Measurements from ENCODE around the gene HDAC10.

DNA sequence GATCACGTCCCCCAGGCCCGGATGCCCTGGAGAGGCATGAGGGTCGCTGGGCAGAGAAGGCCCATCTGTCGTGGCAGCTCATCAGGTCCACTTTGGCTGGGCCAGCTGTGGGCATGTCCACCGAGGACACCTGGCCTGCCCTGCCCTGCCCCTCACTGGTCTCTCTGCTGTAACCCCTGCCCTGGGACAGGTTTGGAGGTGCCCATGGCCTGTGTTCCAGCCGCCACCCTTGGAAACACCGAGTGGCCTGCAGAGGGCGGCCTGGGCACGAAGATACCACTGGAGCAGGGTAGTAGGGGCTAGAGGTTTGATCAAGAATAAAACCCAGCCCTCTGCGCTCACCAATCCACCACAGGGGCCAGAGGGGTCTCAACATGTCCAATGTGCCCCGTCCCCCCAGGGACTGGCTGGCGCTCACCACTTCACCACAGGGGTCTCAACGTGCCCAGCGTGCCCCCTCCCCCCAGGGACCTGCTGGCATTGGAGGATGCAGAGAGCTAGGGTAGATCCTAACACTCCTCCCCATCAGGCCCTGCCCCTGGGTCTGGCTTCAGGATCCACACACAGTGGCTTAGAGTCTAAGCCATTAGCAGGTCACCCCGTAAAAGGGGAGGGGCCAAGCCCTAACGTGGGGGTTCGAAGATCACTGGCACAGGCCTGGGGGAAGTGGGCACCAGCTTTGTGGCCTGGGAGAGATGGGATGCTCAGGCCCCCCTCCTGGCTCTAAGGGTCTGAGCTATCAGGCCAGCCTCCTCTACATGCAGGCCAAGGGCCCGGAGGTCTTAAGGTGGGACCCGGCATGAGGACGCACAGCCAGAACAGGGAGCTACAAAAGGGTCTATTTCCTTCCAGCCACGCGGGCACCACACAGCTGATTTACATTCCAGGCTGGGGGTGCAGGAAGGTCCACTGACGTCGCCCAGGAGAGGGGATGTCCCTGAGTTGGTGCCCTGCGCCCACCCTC lies 1.3 kb upstream of the HDAC10 start:
- TF ChIP-seq, protein P1, sequence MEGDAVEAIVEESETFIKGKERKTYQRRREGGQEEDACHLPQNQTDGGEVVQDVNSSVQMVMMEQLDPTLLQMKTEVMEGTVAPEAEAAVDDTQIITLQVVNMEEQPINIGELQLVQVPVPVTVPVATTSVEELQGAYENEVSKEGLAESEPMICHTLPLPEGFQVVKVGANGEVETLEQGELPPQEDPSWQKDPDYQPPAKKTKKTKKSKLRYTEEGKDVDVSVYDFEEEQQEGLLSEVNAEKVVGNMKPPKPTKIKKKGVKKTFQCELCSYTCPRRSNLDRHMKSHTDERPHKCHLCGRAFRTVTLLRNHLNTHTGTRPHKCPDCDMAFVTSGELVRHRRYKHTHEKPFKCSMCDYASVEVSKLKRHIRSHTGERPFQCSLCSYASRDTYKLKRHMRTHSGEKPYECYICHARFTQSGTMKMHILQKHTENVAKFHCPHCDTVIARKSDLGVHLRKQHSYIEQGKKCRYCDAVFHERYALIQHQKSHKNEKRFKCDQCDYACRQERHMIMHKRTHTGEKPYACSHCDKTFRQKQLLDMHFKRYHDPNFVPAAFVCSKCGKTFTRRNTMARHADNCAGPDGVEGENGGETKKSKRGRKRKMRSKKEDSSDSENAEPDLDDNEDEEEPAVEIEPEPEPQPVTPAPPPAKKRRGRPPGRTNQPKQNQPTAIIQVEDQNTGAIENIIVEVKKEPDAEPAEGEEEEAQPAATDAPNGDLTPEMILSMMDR (IDR thresholded peaks at IDR 0.05): peak; percentile 49 to 82 (median 76)
- TF ChIP-seq POLR2A (IDR thresholded peaks at IDR 0.05): no peak

All from body of pancreas (tissue), 4 donors.